AG09309 (cell line): ENCODE data around the gene APOBEC3F.

Experiments used
- DNase-seq: peaks from one replicate; pipeline ENCODE4 v3.0.0-alpha.2; 2010; ENCODE audit warnings: low read depth
- H3K4me3 ChIP-seq: 2 replicates; pipeline ENCODE4 v1.5.1; 2011; ENCODE audit warnings: mild to moderate bottlenecking, low read depth, low read length, moderate library complexity; ENCODE audit not compliant: control insufficient read depth
- CTCF ChIP-seq: IDR thresholded peaks from 2 replicates; pipeline ENCODE4 v1.5.1; 2011; ENCODE audit warnings: mild to moderate bottlenecking, low read depth, low read length, inconsistent platforms; ENCODE audit not compliant: insufficient read depth, control insufficient read depth; ENCODE audit errors: missing control alignments

Gene APOBEC3F

GRCh38 chr22:39092111-39092862 lies 51.6 kb downstream of the APOBEC3F start:
- no peak for DNase-seq
- TF ChIP-seq CTCF = no peak

GRCh38 chr22:39094717-39095389 lies 54.2 kb downstream of the APOBEC3F start:
- H3K4me3 ChIP-seq = no peak overlapping the region
- DNase-seq = no peak
- TF ChIP-seq CTCF = no peak

More at GRCh38 chr22:39092111-39092862, 51.6 kb downstream of the APOBEC3F start:
- no peak overlapping the region for H3K4me3 ChIP-seq

- DNase-seq = no peak
- H3K4me3 ChIP-seq = no peak overlapping the region
- no peak for TF ChIP-seq CTCF
These were observed 55.3 kb downstream of the APOBEC3F start for GRCh38 chr22:39095971-39096370.

GRCh38 chr22:39097098-39098020 lies 56.7 kb downstream of the APOBEC3F start, which contains the start of gene APOBEC3H:
Gene APOBEC3H (plus strand): TSS chr22:39097244. CDS start chr22:39100279, 3,035 bp downstream.
- DNase-seq = no peak
- no peak within 1 kb of the TSS for H3K4me3 ChIP-seq
- TF ChIP-seq CTCF = no peak

GRCh38 chr22:39098026-39098425 lies 57.4 kb downstream of the APOBEC3F start:
- no peak for DNase-seq

More at GRCh38 chr22:39098026-39098425, 57.4 kb downstream of the APOBEC3F start:
- H3K4me3 ChIP-seq = no peak overlapping the region
- no peak for TF ChIP-seq CTCF
